GM19193 (cell line): ENCODE results near the gene LRCH1.

ENCODE experiments used
- POLR2A ChIP-seq: IDR thresholded peaks from 4 replicates; pipeline ENCODE4 v1.6.1; 2011; ENCODE audit not compliant: insufficient read depth, insufficient read length; ENCODE audit errors: extremely low read depth

LRCH1 gene

GRCh38 chr13:46552303-46552682 lies 677 bp upstream of the LRCH1 start:
- TF ChIP-seq POLR2A = no peak

- TF ChIP-seq POLR2A = no peak
These were observed 533 bp downstream of the LRCH1 start for GRCh38 chr13:46553521-46553885.

GRCh38 chr13:46553886-46554858 lies 1.2 kb downstream of the LRCH1 start:
- TF ChIP-seq POLR2A = peak; percentile 72

GRCh38 chr13:46554951-46555350 lies 2.0 kb downstream of the LRCH1 start:
- TF ChIP-seq POLR2A = no peak

- no peak for TF ChIP-seq POLR2A
These were observed 2.9 kb downstream of the LRCH1 start for GRCh38 chr13:46555722-46556417.

GRCh38 chr13:46556418-46556779 lies 3.4 kb downstream of the LRCH1 start:
- no peak for TF ChIP-seq POLR2A

GRCh38 chr13:46559272-46559805 lies 6.4 kb downstream of the LRCH1 start:
- TF ChIP-seq POLR2A = no peak

- no peak for TF ChIP-seq POLR2A
These were observed 7.8 kb downstream of the LRCH1 start for GRCh38 chr13:46560778-46561177.

GRCh38 chr13:46561286-46561685 lies 8.3 kb downstream of the LRCH1 start:
- TF ChIP-seq POLR2A = no peak

- TF ChIP-seq POLR2A = no peak
These were observed 8.7 kb downstream of the LRCH1 start for GRCh38 chr13:46561691-46562090.

- TF ChIP-seq POLR2A = no peak
These were observed 9.2 kb downstream of the LRCH1 start for GRCh38 chr13:46562152-46562551.

GRCh38 chr13:46562581-46562980 lies 9.6 kb downstream of the LRCH1 start:
- TF ChIP-seq POLR2A = no peak

- TF ChIP-seq POLR2A = no peak
These were observed 13.1 kb downstream of the LRCH1 start for GRCh38 chr13:46565808-46566750.

- no peak for TF ChIP-seq POLR2A
These were observed 14.7 kb downstream of the LRCH1 start for GRCh38 chr13:46567671-46568070.

- TF ChIP-seq POLR2A = no peak
These were observed 16.5 kb downstream of the LRCH1 start for GRCh38 chr13:46569456-46569855.
